Testis (tissue), 3 donors: ENCODE results near the gene PDZD8. TPM values are rescaled to one million over a fixed set of nuclear protein-coding genes. Genes with fewer than 3 reads are reported as not detected.
A peak's percentile ranks its signal among the peaks of the same experiment; 100 is the strongest.

Source experiments
- DNase-seq: peaks from one replicate; pipeline ENCODE4 v3.0.0-alpha.2; 2019
- H3K27ac ChIP-seq, 2 donors: fragments of 200-600 bp; sonication (generic); one replicate each; pipeline ENCODE4 v1.5.1; 2019
- H3K27me3 ChIP-seq: fragments of 200-600 bp; sonication (generic); one replicate; pipeline ENCODE4 v1.5.1; 2019
- H3K36me3 ChIP-seq: fragments of 200-600 bp; sonication (generic); one replicate; pipeline ENCODE4 v1.5.1; 2017; ENCODE audit warnings: low read depth; ENCODE audit errors: missing control alignments
- H3K4me1 ChIP-seq: fragments of 200-600 bp; sonication (generic); one replicate; pipeline ENCODE4 v1.5.1; 2019
- H3K4me3 ChIP-seq, 2 donors: fragments of 200-600 bp; sonication (generic); one replicate each; pipeline ENCODE4 v1.5.1; 2017 to 2019
- H3K9me3 ChIP-seq: fragments of 200-600 bp; sonication (generic); one replicate; pipeline ENCODE4 v1.5.1; 2017
- POLR2A ChIP-seq: fragments of 450-650 bp; IDR thresholded peaks from one replicate; pipeline ENCODE4 v1.6.1; 2017; ENCODE audit warnings: antibody characterized with exemption, mild to moderate bottlenecking, moderate library complexity
- WGBS, 2 donors: methylation state at CpG; one replicate each; pipeline ENCODE4 v1.1.5; 2018; 5-methylcytosine and 5-hydroxymethylcytosine counted together
- intact Hi-C: fragments of 100-400 bp; cut with DNase I; formaldehyde crosslinking; loops from one replicate; pipeline ENCODE4 v1.15.1; 2023; ENCODE audit warnings: low total_unique reads
- polyA plus RNA-seq: library from polyadenylated mRNA; stranded (reverse); fragments of 350-450 nt; fragmentation: Illumina TruSeq; extraction: RNeasy Lipid Tissue Mini Kit (QIAGEN cat#74804); gene quantifications from one replicate; pipeline ENCODE4 v1.2.3, GENCODE V29; 2014; ENCODE audit warnings: low read depth, low replicate concordance; ENCODE audit not compliant: insufficient read depth
- total RNA-seq, 2 donors: library from RNA; depleted of rRNA; stranded (reverse); fragments of >200 nt; gene quantifications; one replicate each; pipeline ENCODE4 v1.2.3, GENCODE V29; 2016
- TF ChIP-seq, protein P1 (sequence below), 3 experiments: fragments of 450-650 bp in 2 of 3; fragments of 200-600 bp in 1 of 3; sonication (generic) in 1 of 3; IDR thresholded peaks; one replicate each; pipeline ENCODE4 v1.5.1; 2016 to 2019; ENCODE audit warnings: antibody characterized with exemption in 3 of 3, mild to moderate bottlenecking in 2 of 3, moderate library complexity in 1 of 3

PDZD8 gene
- total and polyA plus RNA-seq, 3 donors from 2014 or later = 49.6 to 120 (median 107) TPM

DNA sequence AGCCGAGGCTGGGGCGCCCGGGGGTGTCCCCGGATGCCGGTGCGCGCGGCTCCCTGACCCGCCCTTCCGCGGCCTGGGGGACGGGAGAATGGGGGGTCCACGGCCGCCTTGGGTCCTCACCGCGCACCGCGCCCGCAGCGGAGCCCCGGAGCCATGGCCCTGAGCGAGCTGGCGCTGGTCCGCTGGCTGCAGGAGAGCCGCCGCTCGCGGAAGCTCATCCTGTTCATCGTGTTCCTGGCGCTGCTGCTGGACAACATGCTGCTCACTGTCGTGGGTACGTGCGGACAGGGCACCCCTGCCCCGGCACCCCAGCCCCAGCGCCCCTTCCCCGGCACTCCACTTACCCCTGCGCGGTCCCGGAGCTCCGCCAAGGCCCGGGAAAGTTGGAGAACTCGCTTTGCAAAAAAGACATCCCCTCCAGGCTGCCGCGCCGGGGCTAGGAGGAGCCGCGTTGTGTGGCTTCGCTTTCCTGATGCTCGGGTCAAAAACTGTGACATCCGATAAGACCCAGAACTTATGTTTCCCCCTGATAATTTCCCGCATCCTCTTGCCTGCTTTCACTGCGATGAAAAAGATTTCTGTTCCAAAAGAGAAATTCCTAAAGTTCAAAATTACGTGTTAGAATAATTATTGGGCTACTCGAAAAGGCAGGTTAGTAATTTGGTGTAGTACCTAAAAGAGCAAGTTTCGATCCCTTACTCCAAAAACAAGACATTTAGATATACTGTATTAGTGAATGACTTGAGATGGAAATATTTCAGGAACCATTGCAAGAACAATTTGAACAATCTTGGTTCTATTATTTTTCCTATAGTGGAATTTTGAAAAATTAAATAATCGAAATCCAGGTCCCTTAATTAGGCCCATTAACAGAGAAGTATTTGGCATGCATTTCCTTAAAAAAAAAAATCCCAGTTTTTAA, 133.4 kb downstream of the PDZD8 start:
- Histone ChIP-seq H3K4me1 (no peaks in the 10 kb centered on the region), H3K27me3 (no peaks in the 10 kb centered on the region), H3K9me3 (no peaks in the 10 kb centered on the region), H3K36me3 (no peaks in the 10 kb centered on the region), H3K27ac (no peak overlapping the region), H3K4me3 (peak overlapping the region; percentile 31 to 52)
- intact Hi-C loops = no loop called here
- 5 to 15% methylated on average over 12 to 42 of the region's 56 CpGs for WGBS, 2 donors
- TF ChIP-seq, protein P1, sequence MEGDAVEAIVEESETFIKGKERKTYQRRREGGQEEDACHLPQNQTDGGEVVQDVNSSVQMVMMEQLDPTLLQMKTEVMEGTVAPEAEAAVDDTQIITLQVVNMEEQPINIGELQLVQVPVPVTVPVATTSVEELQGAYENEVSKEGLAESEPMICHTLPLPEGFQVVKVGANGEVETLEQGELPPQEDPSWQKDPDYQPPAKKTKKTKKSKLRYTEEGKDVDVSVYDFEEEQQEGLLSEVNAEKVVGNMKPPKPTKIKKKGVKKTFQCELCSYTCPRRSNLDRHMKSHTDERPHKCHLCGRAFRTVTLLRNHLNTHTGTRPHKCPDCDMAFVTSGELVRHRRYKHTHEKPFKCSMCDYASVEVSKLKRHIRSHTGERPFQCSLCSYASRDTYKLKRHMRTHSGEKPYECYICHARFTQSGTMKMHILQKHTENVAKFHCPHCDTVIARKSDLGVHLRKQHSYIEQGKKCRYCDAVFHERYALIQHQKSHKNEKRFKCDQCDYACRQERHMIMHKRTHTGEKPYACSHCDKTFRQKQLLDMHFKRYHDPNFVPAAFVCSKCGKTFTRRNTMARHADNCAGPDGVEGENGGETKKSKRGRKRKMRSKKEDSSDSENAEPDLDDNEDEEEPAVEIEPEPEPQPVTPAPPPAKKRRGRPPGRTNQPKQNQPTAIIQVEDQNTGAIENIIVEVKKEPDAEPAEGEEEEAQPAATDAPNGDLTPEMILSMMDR (IDR thresholded peaks at IDR 0.05) = no peak
- no peak for TF ChIP-seq POLR2A
- DNase-seq = peak; percentile 46

DNA sequence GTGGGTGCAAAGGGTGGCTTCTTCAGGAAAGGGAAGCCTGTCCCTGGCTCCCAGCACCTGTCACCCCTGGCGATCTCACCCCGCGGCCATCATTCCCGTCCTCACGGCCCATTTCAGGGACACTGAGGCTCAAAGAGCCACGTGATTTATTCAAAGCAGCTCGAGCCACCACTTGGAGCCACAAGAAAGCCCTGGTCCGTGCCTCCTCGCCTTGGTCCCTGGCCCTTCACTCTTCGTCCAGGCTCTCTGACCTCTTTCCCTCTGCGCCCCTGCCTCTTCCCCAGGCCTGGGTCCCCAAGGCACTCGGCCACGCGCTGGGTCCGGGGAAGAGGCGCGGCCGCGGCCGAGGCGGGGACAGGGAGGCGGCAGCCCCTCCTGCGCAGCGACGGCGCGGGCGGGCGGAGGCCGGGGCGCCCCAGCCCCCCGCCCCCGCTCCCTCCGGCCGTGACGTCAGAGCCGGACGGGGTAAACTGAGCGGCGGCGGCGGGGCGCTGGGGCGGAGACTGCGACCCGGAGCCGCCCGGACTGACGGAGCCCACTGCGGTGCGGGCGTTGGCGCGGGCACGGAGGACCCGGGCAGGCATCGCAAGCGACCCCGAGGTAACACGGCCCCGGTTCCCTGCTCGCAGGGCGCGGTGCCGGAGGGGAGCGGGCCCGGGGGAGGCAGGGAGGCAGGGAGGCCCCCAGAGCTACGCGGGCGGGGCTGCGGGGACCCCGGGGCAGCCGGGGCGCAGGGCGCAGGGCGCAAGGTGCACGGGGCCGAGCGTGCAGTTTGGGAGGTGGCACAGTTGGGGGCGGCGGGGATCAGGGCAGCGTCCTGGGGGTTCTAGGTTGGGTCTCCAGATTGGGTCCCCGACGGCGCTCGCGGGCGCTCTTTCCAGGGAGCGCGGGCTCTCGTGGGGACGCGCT, 134.4 kb downstream of the PDZD8 start, which contains the start of gene SLC18A2:
SLC18A2 (plus strand) TSS at position 494 of the 909 bp plus-strand sequence. CDS start 580 bp downstream, outside the sequence.
- intact Hi-C loops = no loop called here
- no peak for TF ChIP-seq POLR2A
- TF ChIP-seq, protein P1 (IDR thresholded peaks at IDR 0.05) = no peak
- Histone ChIP-seq H3K9me3 (no peaks in the 10 kb centered on the region), H3K4me3 (peak within 1 kb of the TSS; percentile 31 to 52), H3K36me3 (no peaks in the 10 kb centered on the region), H3K27ac (no peak within 1 kb of the TSS), H3K27me3 (no peaks in the 10 kb centered on the region), H3K4me1 (no peaks in the 10 kb centered on the region)
- no peak for DNase-seq
- WGBS, 2 donors = 8 to 32% methylated on average over 8 to 39 of the region's 93 CpGs

DNA sequence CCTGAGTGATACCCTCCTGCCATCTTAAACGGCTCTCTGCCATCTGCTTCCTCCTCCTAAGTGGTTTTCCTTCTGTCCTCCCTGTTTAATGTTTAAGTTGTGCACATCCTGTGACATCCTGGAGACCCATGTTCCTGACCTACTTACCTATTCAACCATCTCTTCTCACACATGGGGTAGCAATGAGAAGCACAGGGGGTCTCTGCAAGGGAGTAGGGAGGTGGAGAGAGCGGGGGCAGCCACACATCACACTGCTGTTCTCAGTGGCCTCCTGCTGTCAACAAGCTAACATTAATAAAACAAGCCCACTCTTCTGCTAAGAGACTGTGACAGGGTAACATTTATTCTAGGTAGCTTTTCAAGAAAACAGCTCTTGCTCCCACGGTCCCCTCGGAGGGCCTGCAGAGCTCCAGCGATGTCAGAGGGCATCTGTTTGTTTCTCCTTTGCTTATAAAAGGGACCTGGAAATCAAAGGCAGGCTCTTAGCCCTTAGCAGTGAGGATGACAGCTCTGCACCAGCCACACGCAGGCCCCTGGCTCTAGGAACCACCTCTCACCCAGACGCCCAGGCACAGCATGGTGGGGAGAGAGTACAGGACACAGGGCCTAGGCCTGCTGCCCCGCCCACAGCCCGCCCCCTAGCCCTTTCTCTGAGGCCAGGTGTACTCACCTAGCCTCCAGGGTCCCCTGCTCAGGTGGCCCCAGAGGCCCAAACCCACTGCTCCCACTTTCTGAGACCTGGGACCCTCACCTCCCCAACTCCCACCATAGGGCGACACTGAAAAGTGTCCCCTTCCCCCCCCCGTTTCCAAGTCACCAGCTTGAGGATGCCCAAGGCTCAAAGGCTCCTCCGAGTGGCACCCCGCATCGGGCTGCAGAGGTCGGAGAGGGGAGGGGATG, 135.3 kb downstream of the PDZD8 start:
- DNase-seq = no peak
- Histone ChIP-seq H3K27ac (no peak overlapping the region), H3K9me3 (no peaks in the 10 kb centered on the region), H3K36me3 (no peaks in the 10 kb centered on the region), H3K4me3 (no peak overlapping the region), H3K4me1 (no peaks in the 10 kb centered on the region), H3K27me3 (no peaks in the 10 kb centered on the region)
- 43 to 51% methylated on average over 5 to 13 of the region's 15 CpGs for WGBS, 2 donors
- intact Hi-C loops = no loop called here
- no peak for TF ChIP-seq POLR2A
- TF ChIP-seq, protein P1 (IDR thresholded peaks at IDR 0.05) = no peak

DNA sequence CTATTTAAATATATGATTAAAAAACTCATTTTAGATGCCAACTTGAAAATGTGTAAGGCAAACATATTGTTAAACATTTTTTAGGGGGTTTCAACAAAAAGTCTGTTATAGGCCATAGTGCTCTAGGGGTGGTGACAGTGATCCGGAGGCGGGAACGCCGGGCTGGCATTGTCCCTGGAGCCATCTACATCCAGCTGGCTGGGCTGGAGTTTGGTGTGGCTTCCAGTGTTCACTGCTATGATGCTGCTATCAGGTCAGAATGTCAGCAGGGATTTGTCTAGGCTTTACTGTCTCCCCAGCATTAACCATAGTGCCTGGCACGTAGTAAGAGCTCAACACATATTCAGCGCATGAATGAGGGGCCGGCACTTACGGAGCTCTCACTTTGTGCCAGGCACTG, 136.2 kb downstream of the PDZD8 start:
- no peak for DNase-seq
- no peak overlapping the region for H3K27ac ChIP-seq
- no peaks in the 10 kb centered on the region for H3K27me3 ChIP-seq
- H3K9me3 ChIP-seq = no peaks in the 10 kb centered on the region
- WGBS, 2 donors = 87 to 94% methylated on average over 8 of the region's 8 CpGs
- H3K4me1 ChIP-seq = no peaks in the 10 kb centered on the region
- intact Hi-C loops = no loop called here
- no peaks in the 10 kb centered on the region for H3K36me3 ChIP-seq
- TF ChIP-seq POLR2A = no peak
- TF ChIP-seq, protein P1 (IDR thresholded peaks at IDR 0.05) = no peak
- no peak overlapping the region for H3K4me3 ChIP-seq
